ENCODE measurements around the gene COX4I2. TPM values are rescaled to one million over a fixed set of nuclear protein-coding genes. Genes with fewer than 3 reads are reported as not detected.
"Not testable (repeated sequence)": the region's sequence is repeated elsewhere in the genome, so short reads cannot be mapped to it uniquely, and the experiment has no call there.

Gene COX4I2
- total RNA-seq, 5 donors from 2014 or later (not counting 1 experiment from before 2014, with no cell fraction given), result not detected

DNA sequence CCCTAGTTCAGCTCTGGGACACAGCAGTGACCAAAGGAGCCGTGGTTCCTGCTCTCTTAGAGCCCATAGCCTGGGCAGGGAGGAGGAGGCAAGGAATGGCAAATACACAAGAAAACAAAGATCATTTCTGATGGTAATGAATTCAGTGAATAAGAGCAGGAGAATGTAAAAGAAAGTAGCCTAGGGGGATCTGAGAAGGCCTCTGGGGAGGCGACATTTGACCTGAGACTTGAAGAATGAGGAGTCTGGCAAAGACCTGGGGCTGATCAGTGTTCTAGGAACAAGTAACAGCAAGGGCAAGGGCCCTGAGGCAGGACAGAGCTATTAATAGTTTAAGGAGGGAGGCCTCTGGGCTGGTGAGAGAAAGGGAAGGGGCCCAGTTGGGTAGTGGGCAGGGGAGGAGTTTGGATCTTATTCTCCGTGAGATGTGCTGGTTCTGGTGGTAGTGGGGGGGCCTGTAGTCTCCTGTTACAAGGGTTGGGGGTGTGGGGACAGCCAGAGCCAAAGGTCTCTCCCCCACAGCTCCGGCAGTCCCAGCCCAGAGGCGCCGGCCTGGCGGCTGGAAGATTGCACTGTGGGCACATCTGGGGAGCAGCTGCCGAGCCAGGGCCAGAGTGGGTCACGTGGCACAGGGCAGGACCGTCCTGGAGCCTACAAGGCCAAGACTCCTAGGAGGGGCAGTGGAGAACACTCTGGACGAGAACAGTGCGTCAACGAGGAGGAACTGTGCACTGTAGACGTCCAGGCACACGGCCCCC lies 41.9 kb upstream of the COX4I2 start:
- H3K27ac Mint-ChIP-seq, result no peak overlapping the region
- DNase-seq (no peak), ATAC-seq (replicated peaks in 1 of 4) (no peak)
- H3K9me3 ChIP-seq, result no peaks in the 10 kb centered on the region
- H3K36me3 Mint-ChIP-seq, result no peaks in the 10 kb centered on the region
- no peak overlapping the region for H3K4me3 ChIP-seq (ENCODE audit: control insufficient read depth in 1 of 2, extremely low read depth in 1 of 2, low read length in 1 of 2)
- WGBS (ENCODE audit: insufficient coverage), result 91% methylated on average over 15 of the region's 15 CpGs
- no peaks in the 10 kb centered on the region for H3K4me1 ChIP-seq (ENCODE audit: control insufficient read depth in 1 of 2, extremely low read depth in 1 of 2, insufficient read depth in 2 of 2, low read length in 2 of 2)
- peaks cover 0 to 10% of the 10 kb centered on the region in 2 experiments for H3K27me3 ChIP-seq (replicated peaks in 1 of 2; ENCODE audit: control insufficient read depth in 2 of 2, extremely low read depth in 1 of 2, insufficient read depth in 2 of 2, low read length in 1 of 2)
- ChIA-PET CTCF (interaction anchor here in 1 of 2 donors (0.6 kb wide), 1 partner anchor 21 kb away, joined by 3 read pairs; no protein-coding TSS in a partner anchor), POLR2A (no interaction called here)
- H3K4me1 Mint-ChIP-seq, result no peaks in the 10 kb centered on the region
- H3K36me3 ChIP-seq (ENCODE audit: control insufficient read depth in 2 of 2, extremely low read depth in 1 of 2, insufficient read depth in 1 of 2, low read length in 1 of 2), result no peaks in the 10 kb centered on the region
- no peak overlapping the region for H3K27ac ChIP-seq (ENCODE audit: low read length)
- H3K27me3 Mint-ChIP-seq, result peaks cover 0 to 2% of the 10 kb centered on the region in 2 donors
- no peaks in the 10 kb centered on the region for H3K9me3 Mint-ChIP-seq
- H3K4me3 Mint-ChIP-seq, result no peak overlapping the region

DNA sequence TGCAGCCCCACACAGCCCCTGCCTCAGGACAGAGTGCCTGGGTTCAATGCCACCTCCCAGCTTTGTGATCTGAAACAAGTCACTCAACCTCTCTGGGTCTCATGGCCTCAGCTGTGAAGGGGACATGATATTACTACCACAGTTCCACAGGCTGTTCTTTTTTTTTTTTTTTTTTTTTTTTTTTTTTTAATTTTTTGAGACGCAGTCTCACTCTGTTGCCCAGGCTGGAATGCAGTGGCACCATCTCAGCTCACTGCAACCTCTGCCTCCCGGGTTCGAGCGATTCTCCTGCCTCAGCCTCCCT lies 41.3 kb upstream of the COX4I2 start:
- H3K27ac ChIP-seq (ENCODE audit: low read length); H3K9me3 ChIP-seq; ATAC-seq (replicated peaks in 1 of 4); H3K4me1 ChIP-seq (ENCODE audit: control insufficient read depth in 1 of 2, extremely low read depth in 1 of 2, insufficient read depth in 2 of 2, low read length in 2 of 2); H3K4me3 ChIP-seq (ENCODE audit: control insufficient read depth in 1 of 2, extremely low read depth in 1 of 2, low read length in 1 of 2); CTCF ChIA-PET; H3K27me3 Mint-ChIP-seq; H3K36me3 Mint-ChIP-seq; H3K4me3 Mint-ChIP-seq; H3K4me1 Mint-ChIP-seq; DNase-seq; H3K27ac Mint-ChIP-seq; POLR2A ChIA-PET; H3K9me3 Mint-ChIP-seq; H3K36me3 ChIP-seq (ENCODE audit: control insufficient read depth in 2 of 2, extremely low read depth in 1 of 2, insufficient read depth in 1 of 2, low read length in 1 of 2): not testable (repeated sequence)
- 61% methylated on average over 3 of the region's 4 CpGs for WGBS (ENCODE audit: insufficient coverage)
- peaks cover 0 to 15% of the 10 kb centered on the region in 2 experiments for H3K27me3 ChIP-seq (replicated peaks in 1 of 2; ENCODE audit: control insufficient read depth in 2 of 2, extremely low read depth in 1 of 2, insufficient read depth in 2 of 2, low read length in 1 of 2)

DNA sequence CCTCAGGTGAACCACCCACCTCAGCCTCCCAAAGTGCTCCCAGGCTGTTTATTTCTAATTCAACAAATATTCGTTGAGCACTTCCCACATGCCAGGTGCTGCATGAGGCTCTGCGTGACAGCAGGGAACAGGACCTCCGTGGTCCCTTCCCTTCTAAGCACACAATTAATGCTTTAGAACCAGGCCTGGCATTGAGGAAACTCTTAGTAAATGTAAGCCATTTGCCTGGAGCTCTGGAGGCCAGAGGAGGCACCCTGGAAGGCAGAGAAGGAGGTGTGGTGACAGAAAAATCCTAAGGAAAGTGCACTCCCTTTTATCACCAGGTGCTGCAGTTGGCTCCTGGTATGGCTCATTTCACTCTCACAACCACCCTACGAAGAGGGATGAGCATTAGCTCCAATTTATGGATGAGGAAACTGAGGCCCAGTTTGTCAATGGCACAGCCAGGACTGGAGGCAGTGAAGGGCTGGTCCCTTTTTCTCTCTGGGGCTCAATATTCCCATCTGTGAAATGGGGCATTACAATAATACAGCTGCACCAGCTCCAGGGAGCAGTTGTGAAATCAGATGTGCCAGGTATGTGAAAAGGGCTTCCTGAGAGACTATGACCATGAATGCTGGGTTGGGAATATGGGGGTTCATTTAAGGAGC lies 40.8 kb upstream of the COX4I2 start:
- no peak overlapping the region for H3K27ac Mint-ChIP-seq
- no peaks in the 10 kb centered on the region for H3K9me3 Mint-ChIP-seq
- POLR2A ChIA-PET, result no interaction called here
- CTCF ChIA-PET, result interaction anchor here (0.6 kb wide), 2 partner anchors 31 to 245 kb away, joined by 4 read pairs; no protein-coding TSS in a partner anchor
- Histone ChIP-seq H3K9me3 (no peaks in the 10 kb centered on the region), H3K36me3 (ENCODE audit: control insufficient read depth in 2 of 2, extremely low read depth in 1 of 2, insufficient read depth in 1 of 2, low read length in 1 of 2) (no peaks in the 10 kb centered on the region), H3K4me3 (ENCODE audit: control insufficient read depth in 1 of 2, extremely low read depth in 1 of 2, low read length in 1 of 2) (no peak overlapping the region), H3K27me3 (replicated peaks in 1 of 2; ENCODE audit: control insufficient read depth in 2 of 2, extremely low read depth in 1 of 2, insufficient read depth in 2 of 2, low read length in 1 of 2) (peaks cover 0 to 21% of the 10 kb centered on the region in 2 experiments), H3K4me1 (ENCODE audit: control insufficient read depth in 1 of 2, extremely low read depth in 1 of 2, insufficient read depth in 2 of 2, low read length in 2 of 2) (no peaks in the 10 kb centered on the region), H3K27ac (ENCODE audit: low read length) (no peak overlapping the region)
- WGBS (ENCODE audit: insufficient coverage), result 40% methylated on average over 1 of the region's 4 CpGs
- H3K36me3 Mint-ChIP-seq, result no peaks in the 10 kb centered on the region
- no peak for ATAC-seq (replicated peaks in 1 of 4)
- peaks cover 0 to 2% of the 10 kb centered on the region in 2 donors for H3K27me3 Mint-ChIP-seq
- no peak overlapping the region for H3K4me3 Mint-ChIP-seq
- no peak for DNase-seq
- H3K4me1 Mint-ChIP-seq, result no peaks in the 10 kb centered on the region

DNA sequence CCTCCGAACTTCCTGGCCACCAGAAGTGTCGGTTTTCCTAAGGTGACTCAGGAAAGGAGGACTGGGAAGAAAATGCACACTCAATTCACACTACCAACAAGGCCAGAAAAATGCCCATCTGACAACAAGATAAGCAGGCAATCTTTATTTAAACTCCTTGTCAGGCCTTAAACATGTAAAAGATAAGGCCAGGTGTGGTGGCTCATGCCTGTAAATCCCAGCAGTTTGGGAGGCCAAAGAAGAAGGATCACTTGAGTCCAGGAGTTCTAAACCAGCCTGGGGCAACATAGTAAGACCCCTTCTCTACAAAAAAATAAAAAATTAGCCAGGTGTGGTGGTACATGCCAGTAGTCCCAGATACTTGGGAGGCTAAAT lies 40.2 kb upstream of the COX4I2 start:
- no peaks in the 10 kb centered on the region for H3K4me1 ChIP-seq (ENCODE audit: control insufficient read depth in 1 of 2, extremely low read depth in 1 of 2, insufficient read depth in 2 of 2, low read length in 2 of 2)
- ChIA-PET POLR2A (no interaction called here), CTCF (interaction anchor here in 1 of 2 donors (0.6 kb wide), 1 partner anchor 245 kb away, joined by 4 read pairs; no protein-coding TSS in a partner anchor)
- Mint-ChIP-seq H3K4me1 (peaks cover 0 to under 1% (median 0%) of the 10 kb centered on the region in 3 donors), H3K27me3 (peaks cover 2 to 3% of the 10 kb centered on the region in 2 donors), H3K27ac (no peak overlapping the region), H3K9me3 (no peaks in the 10 kb centered on the region), H3K4me3 (no peak overlapping the region), H3K36me3 (no peaks in the 10 kb centered on the region)
- DNase-seq (no peak), ATAC-seq (replicated peaks in 1 of 4) (no peak)
- H3K27me3 ChIP-seq (replicated peaks in 1 of 2; ENCODE audit: control insufficient read depth in 2 of 2, extremely low read depth in 1 of 2, insufficient read depth in 2 of 2, low read length in 1 of 2), result peaks cover 0 to 26% of the 10 kb centered on the region in 2 experiments
- no peaks in the 10 kb centered on the region for H3K36me3 ChIP-seq (ENCODE audit: control insufficient read depth in 2 of 2, extremely low read depth in 1 of 2, insufficient read depth in 1 of 2, low read length in 1 of 2)
- no peak overlapping the region for H3K4me3 ChIP-seq (ENCODE audit: control insufficient read depth in 1 of 2, extremely low read depth in 1 of 2, low read length in 1 of 2)
- no CpG with 5 or more reads among the region's 2 CpGs for WGBS (ENCODE audit: insufficient coverage)
- H3K9me3 ChIP-seq, result no peaks in the 10 kb centered on the region
- H3K27ac ChIP-seq (ENCODE audit: low read length), result no peak overlapping the region

DNA sequence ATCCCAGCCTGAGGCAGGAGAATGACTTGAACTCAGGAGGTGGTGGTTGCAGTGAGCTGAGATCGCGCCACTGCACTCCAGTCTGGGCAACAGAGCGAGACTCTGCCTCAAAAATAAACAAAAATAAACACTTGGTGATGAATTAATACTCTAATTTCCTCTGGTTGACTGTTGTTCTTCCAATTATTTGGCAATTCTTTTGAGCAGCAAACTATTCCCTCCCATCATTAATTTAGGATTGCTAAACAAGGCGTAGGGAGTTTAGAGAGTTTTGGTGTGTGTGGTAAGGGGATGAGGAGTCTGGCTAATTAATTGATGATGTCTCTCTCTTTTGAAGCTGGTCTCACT lies 35.3 kb upstream of the COX4I2 start:
- no peaks in the 10 kb centered on the region for H3K9me3 ChIP-seq
- peaks cover 4 to 63% of the 10 kb centered on the region in 2 experiments for H3K27me3 ChIP-seq (replicated peaks in 1 of 2; ENCODE audit: control insufficient read depth in 2 of 2, extremely low read depth in 1 of 2, insufficient read depth in 2 of 2, low read length in 1 of 2)
- POLR2A ChIA-PET, result interaction anchor here in 1 of 2 donors (1.0 kb wide), 1 partner anchor 23 kb away, joined by 5 read pairs; no protein-coding TSS in a partner anchor
- no peaks in the 10 kb centered on the region for H3K36me3 ChIP-seq (ENCODE audit: control insufficient read depth in 2 of 2, extremely low read depth in 1 of 2, insufficient read depth in 1 of 2, low read length in 1 of 2)
- Mint-ChIP-seq H3K9me3 (no peaks in the 10 kb centered on the region), H3K4me1 (peaks cover 28 to 31% (median 30%) of the 10 kb centered on the region in 3 donors), H3K36me3 (no peaks in the 10 kb centered on the region), H3K4me3 (peak overlapping the region in 1 of 3 donors; percentile 59), H3K27ac (peak overlapping the region in 1 of 2 donors; percentile 28), H3K27me3 (peaks cover 18 to 29% of the 10 kb centered on the region in 2 donors)
- CTCF ChIA-PET, result interaction anchor here in 1 of 2 donors (0.9 to 1.4 kb wide), 6 partner anchors 10 to 121 kb away, joined by 3 to 16 read pairs (median 4); no protein-coding TSS in a partner anchor
- H3K4me3 ChIP-seq (ENCODE audit: control insufficient read depth in 1 of 2, extremely low read depth in 1 of 2, low read length in 1 of 2), result no peak overlapping the region
- no peak for ATAC-seq (replicated peaks in 1 of 4)
- H3K27ac ChIP-seq (ENCODE audit: low read length), result no peak overlapping the region
- peaks cover 8 to 29% of the 10 kb centered on the region in 2 experiments for H3K4me1 ChIP-seq (ENCODE audit: control insufficient read depth in 1 of 2, extremely low read depth in 1 of 2, insufficient read depth in 2 of 2, low read length in 2 of 2)
- no CpG with 5 or more reads among the region's 4 CpGs for WGBS (ENCODE audit: insufficient coverage)
- no peak for DNase-seq

DNA sequence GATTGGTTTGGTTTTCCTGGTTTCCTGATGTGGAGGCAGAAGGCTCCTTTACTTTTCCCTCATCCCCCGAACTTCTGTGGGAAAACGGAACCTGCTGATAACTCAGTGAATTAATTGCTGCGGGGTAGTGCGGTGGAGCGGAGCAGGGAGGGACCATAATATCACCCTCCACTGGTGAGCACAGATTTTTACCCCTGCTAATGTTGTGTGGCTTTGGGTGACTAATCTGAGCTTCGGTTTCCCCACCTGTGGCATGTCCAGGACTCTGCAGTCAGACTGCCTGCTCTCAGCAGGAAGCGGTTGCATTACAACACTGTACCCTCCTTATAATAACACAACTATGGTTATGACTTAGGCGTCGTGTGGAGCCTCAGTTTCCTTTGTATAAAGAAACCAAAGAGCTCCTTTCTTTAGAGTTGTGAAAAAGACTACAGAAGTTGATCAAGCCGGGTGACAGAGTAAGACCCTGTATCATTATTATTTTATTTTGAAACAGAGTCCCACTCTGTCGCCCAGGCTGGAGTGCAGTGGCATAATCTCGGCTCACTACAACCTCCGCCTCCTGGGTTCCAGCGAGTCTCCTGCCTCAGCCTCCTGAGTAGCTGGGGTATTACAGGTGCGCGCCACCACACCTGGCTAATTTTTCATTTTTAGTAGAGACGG lies 34.8 kb upstream of the COX4I2 start:
- Mint-ChIP-seq H3K4me1 (peaks cover 28 to 31% (median 30%) of the 10 kb centered on the region in 3 donors), H3K27me3 (peaks cover 20 to 33% of the 10 kb centered on the region in 2 donors), H3K4me3 (peak overlapping the region; percentile 22 to 59 (median 28)), H3K36me3 (no peaks in the 10 kb centered on the region), H3K9me3 (no peaks in the 10 kb centered on the region), H3K27ac (peak overlapping the region in 1 of 2 donors; percentile 28)
- Histone ChIP-seq H3K27me3 (replicated peaks in 1 of 2; ENCODE audit: control insufficient read depth in 2 of 2, extremely low read depth in 1 of 2, insufficient read depth in 2 of 2, low read length in 1 of 2) (peaks cover 4 to 66% of the 10 kb centered on the region in 2 experiments), H3K36me3 (ENCODE audit: control insufficient read depth in 2 of 2, extremely low read depth in 1 of 2, insufficient read depth in 1 of 2, low read length in 1 of 2) (no peaks in the 10 kb centered on the region), H3K4me3 (ENCODE audit: control insufficient read depth in 1 of 2, extremely low read depth in 1 of 2, low read length in 1 of 2) (no peak overlapping the region), H3K27ac (ENCODE audit: low read length) (no peak overlapping the region), H3K9me3 (no peaks in the 10 kb centered on the region), H3K4me1 (ENCODE audit: control insufficient read depth in 1 of 2, extremely low read depth in 1 of 2, insufficient read depth in 2 of 2, low read length in 2 of 2) (peaks cover 8 to 29% of the 10 kb centered on the region in 2 experiments)
- CTCF ChIA-PET, result interaction anchor here (0.5 to 1.4 kb wide), 8 partner anchors 9 to 121 kb away, joined by 3 to 16 read pairs (median 4); no protein-coding TSS in a partner anchor
- DNase-seq (peak in 19 of 35 experiments; percentile 7 to 59 (median 25)), ATAC-seq (replicated peaks in 1 of 4) (peak in 2 of 4 experiments; percentile 25 to 41)
- WGBS (ENCODE audit: insufficient coverage), result 61% methylated on average over 7 of the region's 17 CpGs
- POLR2A ChIA-PET, result interaction anchor here (0.8 to 1.0 kb wide), 2 partner anchors 23 to 30 kb away, joined by 5 read pairs; no protein-coding TSS in a partner anchor
